ENCODE results near the gene ARHGEF2. TPM values are rescaled to one million over a fixed set of nuclear protein-coding genes. Genes with fewer than 3 reads are reported as not detected.
A peak's percentile ranks its signal among the peaks of the same experiment; 100 is the strongest.

Gene ARHGEF2
- total and polyA plus RNA-seq, 7 donors, result 7.4 to 54.0 (median 39.1) TPM

DNA sequence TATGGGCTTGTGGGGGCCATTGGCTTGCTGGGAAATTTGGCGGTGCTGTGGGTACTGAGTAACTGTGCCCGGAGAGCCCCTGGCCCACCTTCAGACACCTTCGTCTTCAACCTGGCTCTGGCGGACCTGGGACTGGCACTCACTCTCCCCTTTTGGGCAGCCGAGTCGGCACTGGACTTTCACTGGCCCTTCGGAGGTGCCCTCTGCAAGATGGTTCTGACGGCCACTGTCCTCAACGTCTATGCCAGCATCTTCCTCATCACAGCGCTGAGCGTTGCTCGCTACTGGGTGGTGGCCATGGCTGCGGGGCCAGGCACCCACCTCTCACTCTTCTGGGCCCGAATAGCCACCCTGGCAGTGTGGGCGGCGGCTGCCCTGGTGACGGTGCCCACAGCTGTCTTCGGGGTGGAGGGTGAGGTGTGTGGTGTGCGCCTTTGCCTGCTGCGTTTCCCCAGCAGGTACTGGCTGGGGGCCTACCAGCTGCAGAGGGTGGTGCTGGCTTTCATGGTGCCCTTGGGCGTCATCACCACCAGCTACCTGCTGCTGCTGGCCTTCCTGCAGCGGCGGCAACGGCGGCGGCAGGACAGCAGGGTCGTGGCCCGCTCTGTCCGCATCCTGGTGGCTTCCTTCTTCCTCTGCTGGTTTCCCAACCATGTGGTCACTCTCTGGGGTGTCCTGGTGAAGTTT lies 36.4 kb downstream of the ARHGEF2 start:
- Histone ChIP-seq H3K27ac (peak overlapping the region; percentile 36), H3K4me3 (no peak overlapping the region), H3K4me1 (peaks cover 18% of the 10 kb centered on the region), H3K36me3 (ENCODE audit: insufficient read depth in 1 of 2, low read depth in 1 of 2) (peaks cover 0 to 11% of the 10 kb centered on the region in 2 donors), H3K9me3 (no peaks in the 10 kb centered on the region), H3K27me3 (ENCODE audit: insufficient read depth in 3 of 3, low read length in 2 of 3) (no peaks in the 10 kb centered on the region)
- ATAC-seq (peak in 3 of 4 donors; percentile 10 to 25 (median 18)), DNase-seq (no peak)
- 64 to 81% (median 72%) methylated on average over 27 to 29 of the region's 29 CpGs for WGBS, 3 donors
- TF ChIP-seq, protein P1, sequence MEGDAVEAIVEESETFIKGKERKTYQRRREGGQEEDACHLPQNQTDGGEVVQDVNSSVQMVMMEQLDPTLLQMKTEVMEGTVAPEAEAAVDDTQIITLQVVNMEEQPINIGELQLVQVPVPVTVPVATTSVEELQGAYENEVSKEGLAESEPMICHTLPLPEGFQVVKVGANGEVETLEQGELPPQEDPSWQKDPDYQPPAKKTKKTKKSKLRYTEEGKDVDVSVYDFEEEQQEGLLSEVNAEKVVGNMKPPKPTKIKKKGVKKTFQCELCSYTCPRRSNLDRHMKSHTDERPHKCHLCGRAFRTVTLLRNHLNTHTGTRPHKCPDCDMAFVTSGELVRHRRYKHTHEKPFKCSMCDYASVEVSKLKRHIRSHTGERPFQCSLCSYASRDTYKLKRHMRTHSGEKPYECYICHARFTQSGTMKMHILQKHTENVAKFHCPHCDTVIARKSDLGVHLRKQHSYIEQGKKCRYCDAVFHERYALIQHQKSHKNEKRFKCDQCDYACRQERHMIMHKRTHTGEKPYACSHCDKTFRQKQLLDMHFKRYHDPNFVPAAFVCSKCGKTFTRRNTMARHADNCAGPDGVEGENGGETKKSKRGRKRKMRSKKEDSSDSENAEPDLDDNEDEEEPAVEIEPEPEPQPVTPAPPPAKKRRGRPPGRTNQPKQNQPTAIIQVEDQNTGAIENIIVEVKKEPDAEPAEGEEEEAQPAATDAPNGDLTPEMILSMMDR (IDR thresholded peaks at IDR 0.05), result no peak
- intact Hi-C loops (cut with DNase I), result no loop called here

DNA sequence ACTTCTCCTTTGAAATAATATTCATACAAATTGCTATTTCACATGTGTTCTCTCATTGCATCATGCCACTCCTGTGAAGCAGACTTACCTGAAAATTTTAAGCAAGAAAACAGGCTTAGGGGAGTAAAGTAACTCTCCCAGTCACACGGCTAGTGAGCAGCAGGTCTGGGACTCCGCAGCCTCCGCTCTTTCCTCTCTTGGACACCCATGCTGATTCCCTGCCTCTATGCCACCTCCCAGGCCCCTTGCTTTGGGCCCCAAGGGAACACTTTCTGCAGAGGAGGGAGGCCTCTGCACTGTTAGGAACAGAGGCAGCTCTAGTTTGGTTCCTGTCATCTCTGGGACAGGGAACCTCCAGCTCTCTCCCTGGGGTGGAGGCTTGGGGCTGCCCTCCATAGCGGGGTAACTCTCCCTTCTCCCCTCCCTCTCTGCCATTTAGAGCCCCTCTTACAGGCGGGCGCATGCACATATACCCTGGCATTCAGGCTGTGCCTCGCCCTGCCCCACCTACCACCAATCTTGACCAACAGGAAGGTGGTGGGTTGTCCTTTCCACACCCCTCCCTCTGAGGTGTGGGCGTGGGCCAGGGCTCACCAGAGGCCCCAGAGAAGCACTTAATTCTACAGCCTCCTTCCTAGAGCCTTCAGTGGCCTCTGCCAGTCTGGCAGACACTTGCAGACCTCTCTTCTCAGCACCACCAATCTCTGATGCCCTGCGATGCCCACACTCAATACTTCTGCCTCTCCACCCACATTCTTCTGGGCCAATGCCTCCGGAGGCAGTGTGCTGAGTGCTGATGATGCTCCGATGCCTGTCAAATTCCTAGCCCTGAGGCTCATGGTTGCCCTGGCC lies 37.1 kb downstream of the ARHGEF2 start, which contains the start of gene RXFP4:
Gene RXFP4 (plus strand): TSS at position 646 of the 852 bp plus-strand sequence. CDS start 72 bp downstream, at position 718.
- WGBS, 3 donors, result 54 to 65% (median 60%) methylated on average over 11 of the region's 11 CpGs
- Histone ChIP-seq H3K9me3 (no peaks in the 10 kb centered on the region), H3K36me3 (ENCODE audit: insufficient read depth in 1 of 2, low read depth in 1 of 2) (peaks cover 0 to 4% of the 10 kb centered on the region in 2 donors), H3K27me3 (ENCODE audit: insufficient read depth in 3 of 3, low read length in 2 of 3) (no peaks in the 10 kb centered on the region), H3K4me3 (no peak within 1 kb of the TSS), H3K27ac (peak within 1 kb of the TSS; percentile 68), H3K4me1 (peaks cover 18% of the 10 kb centered on the region)
- TF ChIP-seq, protein P1 (IDR thresholded peaks at IDR 0.05), result no peak
- ATAC-seq (peak in 2 of 4 donors; percentile 6 to 8), DNase-seq (no peak)
- intact Hi-C loops (cut with DNase I), result no loop called here

DNA sequence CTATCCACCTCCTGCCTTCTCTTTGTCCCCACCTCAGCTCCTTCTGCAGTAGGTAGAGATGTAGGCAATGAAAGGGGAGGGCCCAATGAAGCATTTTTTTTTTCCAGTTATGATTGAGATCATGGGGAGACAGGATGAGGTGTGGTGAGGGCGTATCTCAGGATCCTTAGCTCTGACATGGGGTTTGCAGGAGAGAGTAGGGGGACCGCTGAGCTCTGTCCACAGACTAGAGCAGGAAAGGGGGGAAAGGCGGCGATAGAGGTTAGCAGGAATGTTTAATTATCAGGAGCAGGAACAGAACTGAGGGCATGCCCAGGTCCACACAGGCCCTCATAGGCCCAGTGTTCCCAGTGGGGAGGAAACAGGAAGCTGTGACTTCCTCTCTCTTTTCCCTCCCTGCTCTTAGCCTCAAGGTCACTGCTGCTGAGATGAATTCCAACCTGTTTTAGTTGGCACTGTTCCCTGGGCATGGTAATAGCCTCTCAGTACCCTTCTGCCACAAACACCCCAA lies 37.8 kb downstream of the ARHGEF2 start:
- Histone ChIP-seq H3K4me1 (peaks cover 14% of the 10 kb centered on the region), H3K36me3 (ENCODE audit: insufficient read depth in 1 of 2, low read depth in 1 of 2) (no peaks in the 10 kb centered on the region), H3K9me3 (no peaks in the 10 kb centered on the region), H3K27ac (peak overlapping the region; percentile 68), H3K4me3 (no peak overlapping the region), H3K27me3 (ENCODE audit: insufficient read depth in 3 of 3, low read length in 2 of 3) (no peaks in the 10 kb centered on the region)
- WGBS, 3 donors, result 49 to 76% (median 51%) methylated on average over 4 of the region's 4 CpGs
- TF ChIP-seq, protein P1 (IDR thresholded peaks at IDR 0.05), result no peak
- peak in 3 of 4 donors; percentile 22 to 35 (median 22) for ATAC-seq
- no peak for DNase-seq
- intact Hi-C loops (cut with DNase I), result no loop called here

DNA sequence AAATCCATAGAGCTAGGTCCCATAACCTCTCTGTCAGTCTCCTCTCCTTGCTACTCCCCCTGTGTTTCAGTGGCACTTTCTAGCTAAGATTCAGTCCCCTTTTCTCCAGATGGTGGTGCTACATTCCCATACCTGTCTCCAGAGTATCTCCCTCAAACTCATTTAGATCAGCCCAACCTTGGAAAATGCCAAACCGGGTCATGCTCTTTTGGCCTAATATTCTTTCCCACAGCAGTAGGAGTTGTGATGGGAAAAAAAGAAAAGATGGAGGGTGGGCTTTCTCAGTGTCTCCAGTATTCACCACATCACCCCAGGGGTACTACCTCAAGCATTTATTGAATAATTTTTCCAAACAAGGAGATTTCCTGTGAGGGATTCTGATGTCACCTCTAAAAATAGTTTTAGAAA lies 40.1 kb downstream of the ARHGEF2 start:
- intact Hi-C loops (cut with DNase I), result loop anchor here (1.0 to 2.0 kb wide), 2 partner anchors 51 to 52 kb away; no protein-coding TSS in a partner anchor
- Histone ChIP-seq H3K4me3 (no peak overlapping the region), H3K4me1 (peaks cover 16% of the 10 kb centered on the region), H3K9me3 (no peaks in the 10 kb centered on the region), H3K27ac (peak overlapping the region; percentile 40), H3K36me3 (ENCODE audit: insufficient read depth in 1 of 2, low read depth in 1 of 2) (peaks cover 0 to 5% of the 10 kb centered on the region in 2 donors), H3K27me3 (ENCODE audit: insufficient read depth in 3 of 3, low read length in 2 of 3) (no peaks in the 10 kb centered on the region)
- ATAC-seq, result peak in 3 of 4 donors; percentile 35 to 39 (median 36)
- no peak for DNase-seq
- TF ChIP-seq, protein P1 (IDR thresholded peaks at IDR 0.05), result peak; percentile 73
- 0% methylated on average over 1 of the region's 1 CpG for WGBS, 3 donors
